Suppressor macrophage treated with lipopolysaccharide for 1 hour (primary cell): ENCODE results near the gene ST7.

ENCODE experiments used
- DNase-seq, 3 donors: peaks; one replicate each; pipeline ENCODE4 v3.0.0-alpha.2; 2020 to 2022

Gene ST7

DNA sequence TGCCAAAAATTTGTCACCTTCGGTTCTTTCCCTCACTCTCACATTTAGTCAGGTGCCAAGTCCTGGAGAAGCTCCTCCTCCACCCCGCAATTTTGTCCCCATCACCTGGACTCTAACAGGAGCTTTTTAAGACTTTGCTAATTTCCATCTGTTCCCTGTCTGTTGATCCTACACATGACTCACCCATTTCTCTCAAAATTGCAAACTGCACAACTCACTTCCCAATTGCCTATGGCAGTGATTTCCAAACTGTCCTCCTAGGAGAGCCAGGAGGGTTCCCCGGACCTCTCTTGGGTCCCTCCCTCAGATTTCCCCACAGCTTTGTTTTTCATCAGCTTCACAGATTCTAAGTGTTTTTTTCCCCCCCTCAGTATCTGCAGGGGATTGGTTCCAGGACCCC, 249.2 kb downstream of the ST7 start:
- DNase-seq, result no peak

DNA sequence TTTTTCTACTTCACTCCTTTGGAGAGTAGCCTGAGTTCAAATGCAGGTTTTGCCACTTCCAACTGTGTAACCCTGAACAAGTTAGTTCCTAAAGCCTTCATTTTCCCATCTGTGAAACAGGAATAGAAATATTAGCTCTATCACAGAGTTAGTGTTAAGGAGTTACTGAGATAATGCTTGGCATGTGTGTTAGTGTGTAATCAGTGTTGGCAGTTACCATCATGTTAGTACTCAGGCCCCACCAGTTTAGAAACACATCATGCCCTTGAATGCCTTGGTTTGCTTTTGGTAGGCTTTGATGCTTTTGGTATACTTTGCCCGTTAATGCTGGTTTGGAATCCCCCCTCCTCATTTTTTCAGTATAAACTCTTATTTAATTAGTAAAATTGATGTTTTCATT, 249.9 kb downstream of the ST7 start:
- DNase-seq, result no peak

- no peak for DNase-seq
Measured at GRCh38 chr7:117205873-117206272, 252.6 kb downstream of the ST7 start.

DNA sequence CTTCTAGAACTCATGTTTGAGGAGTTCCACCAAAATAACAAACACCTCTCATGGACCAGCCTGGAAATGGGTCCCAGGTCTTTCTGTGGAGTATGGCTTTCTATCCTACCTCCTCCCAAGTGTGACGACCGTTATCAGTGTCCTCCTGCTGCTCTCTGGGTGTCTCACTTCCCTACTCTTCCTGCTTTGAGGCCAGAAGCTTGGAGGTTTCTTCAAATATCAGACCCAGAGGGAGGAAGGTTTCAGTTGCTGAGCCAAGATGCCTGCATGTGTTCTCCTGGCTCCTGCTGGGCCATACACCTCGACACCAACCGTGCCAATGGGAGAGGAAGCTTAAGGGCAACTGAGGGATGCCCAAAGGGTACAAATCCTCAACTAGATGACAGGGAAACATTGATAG, 255.0 kb downstream of the ST7 start:
- DNase-seq, result no peak

DNA sequence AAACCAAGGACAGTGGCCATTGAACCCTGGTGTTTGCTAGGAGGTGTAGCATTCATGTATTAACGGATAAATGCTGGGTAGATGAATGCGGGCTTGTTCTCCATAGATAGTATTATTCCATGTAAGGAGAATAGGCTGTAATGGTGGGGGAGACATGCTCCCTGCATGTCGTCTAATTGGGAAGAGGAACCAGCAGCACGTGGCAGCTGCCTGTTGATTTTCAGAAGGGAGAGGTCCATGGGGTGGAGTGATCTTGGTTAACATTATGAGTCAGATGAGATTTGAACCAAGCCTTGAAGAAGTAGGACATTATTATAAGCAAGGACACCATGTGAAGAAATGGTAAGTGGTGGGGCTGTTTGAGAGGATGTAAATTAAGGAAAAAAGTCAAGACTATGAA, 257.1 kb downstream of the ST7 start:
- DNase-seq, result peak in 2 of 3 donors; percentile 4 to 6

GRCh38 chr7:117210908-117211307, 257.6 kb downstream of the ST7 start:
- no peak for DNase-seq

- no peak for DNase-seq
Measured at GRCh38 chr7:117211614-117212013, 258.3 kb downstream of the ST7 start.

DNA sequence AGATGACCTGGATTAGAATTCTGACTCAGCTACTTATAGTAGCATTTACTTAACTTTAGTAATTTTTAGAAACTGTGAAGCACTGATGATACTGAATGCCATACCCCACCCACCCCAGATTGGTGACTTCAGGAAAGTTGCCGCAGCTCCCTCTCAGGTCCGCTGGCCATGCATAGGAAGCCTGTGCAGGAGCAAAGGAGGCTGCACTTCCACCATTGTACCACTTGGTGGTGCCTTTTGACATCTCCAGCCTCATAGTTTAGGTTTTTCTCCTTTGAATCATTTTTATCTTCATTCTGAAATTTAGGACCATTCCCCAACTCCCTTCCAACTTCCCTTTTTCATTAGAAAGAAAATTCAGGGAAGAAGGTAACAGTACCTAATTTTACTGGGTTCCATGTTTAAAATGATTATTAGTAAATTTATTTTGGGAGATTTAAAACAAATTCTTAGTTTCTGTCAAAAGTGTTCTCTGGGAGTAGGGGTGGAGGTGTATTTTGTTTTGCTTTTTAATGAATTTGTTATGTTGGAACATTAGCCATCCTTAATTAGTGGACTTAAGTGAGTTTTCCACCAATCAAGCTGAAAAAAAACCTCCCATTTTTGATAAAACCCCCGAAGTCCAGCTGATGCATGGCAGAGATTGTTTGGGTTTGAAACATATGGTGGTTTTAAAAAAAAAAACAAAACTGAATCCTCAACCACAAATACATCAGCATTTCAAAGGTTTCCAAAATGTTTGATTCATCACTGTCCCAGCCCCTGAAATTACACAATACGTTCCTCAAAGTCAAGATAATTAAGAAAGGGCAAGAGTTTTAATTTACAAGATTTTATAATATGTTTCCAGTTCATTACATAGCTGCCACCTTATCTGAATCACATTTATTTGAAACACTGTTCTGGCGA, 259.9 kb downstream of the ST7 start:
- DNase-seq, result peak; percentile 62 to 72 (median 70)

- DNase-seq, result no peak
Measured at GRCh38 chr7:117216010-117216409, 262.7 kb downstream of the ST7 start.

GRCh38 chr7:117216436-117217069, 263.3 kb downstream of the ST7 start:
- DNase-seq, result no peak

DNA sequence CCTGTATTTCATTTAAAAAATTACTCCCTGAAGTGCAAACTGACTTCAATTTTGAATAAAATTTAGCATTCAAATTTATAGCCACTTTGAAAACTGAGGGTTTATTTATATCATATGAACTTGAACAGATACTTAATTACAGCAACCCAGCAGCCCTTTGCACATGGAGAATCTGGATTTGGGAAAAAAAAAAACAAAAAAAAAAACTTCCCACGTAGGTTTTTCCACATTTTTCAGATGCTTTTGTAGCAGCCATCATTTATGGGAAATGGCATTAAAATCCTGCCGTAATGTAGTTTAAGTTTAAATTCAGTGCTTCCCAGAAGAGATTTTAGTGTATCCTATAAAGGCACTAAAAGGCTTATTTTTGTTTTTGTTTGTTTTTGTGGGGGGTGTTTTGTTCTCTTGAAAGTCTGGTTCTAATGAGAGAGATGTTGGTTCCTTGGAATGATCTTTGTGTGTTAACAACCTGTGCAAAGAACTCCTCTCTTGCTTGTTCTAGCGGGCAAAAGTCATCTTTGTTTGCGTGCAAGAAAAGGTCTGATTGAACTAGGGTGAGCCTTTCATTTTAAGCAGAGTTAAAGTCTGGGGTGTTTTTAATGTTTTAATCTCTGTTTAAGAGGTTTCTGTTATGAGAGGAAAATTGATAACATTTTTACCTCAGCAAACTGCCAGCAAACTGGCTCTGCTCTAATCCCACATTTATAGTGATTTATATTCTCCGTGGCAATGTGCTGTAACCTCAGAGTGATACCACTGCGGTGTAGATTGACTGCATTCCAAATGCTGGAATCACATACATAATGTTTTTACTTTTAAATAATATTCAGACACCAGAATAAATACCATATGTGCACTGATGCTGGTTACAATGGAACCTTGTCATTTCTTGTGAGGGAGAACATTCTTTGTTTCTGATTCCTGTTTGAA, 264.1 kb downstream of the ST7 start:
- DNase-seq, result no peak

GRCh38 chr7:117218700-117219099, 265.4 kb downstream of the ST7 start:
- DNase-seq, result no peak

- peak; percentile 8 to 32 (median 27) for DNase-seq
Measured at GRCh38 chr7:117219485-117219884, 266.2 kb downstream of the ST7 start.

DNA sequence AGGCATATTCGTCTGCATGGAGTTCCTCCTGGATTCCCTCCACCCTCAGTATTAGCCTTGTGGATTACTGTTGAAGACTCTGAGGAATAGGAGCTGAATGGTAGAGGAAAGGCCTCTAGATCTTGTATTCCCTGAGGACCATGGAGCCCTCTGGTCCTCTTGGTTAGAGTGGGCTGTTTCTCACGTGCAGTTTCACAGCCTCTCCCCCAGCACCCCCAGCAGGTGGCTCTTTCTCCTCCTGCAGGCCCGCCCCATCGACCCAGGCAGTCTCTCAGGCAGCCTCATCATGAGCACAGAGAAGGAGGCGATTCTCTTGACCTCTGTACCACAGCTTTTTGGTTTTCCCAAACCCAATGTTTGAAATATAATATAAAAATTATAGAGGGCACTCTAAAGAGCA, 267.5 kb downstream of the ST7 start:
- no peak for DNase-seq

DNA sequence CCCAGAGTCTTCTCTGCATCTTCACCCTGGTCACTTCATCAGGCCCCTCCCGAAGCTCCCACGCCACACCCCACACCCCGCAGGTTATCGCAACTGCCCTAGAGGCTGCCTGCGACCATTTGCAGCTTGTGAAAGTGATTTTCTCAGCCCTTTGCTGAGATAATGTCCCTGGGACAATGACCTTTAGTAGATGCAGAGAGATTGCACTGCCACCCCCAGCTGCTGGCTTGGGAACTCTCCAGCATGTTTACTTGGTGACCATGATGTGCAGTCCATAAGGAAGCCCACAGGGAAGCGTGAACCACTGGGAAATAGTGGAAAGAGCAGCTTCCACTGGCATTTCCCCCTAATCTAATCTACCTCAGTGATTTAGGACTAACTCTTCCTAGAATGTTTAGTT, 272.2 kb downstream of the ST7 start:
- no peak for DNase-seq

GRCh38 chr7:117227091-117227490, 273.8 kb downstream of the ST7 start:
- no peak for DNase-seq

GRCh38 chr7:117229350-117229749, 276.0 kb downstream of the ST7 start:
- no peak for DNase-seq

DNA sequence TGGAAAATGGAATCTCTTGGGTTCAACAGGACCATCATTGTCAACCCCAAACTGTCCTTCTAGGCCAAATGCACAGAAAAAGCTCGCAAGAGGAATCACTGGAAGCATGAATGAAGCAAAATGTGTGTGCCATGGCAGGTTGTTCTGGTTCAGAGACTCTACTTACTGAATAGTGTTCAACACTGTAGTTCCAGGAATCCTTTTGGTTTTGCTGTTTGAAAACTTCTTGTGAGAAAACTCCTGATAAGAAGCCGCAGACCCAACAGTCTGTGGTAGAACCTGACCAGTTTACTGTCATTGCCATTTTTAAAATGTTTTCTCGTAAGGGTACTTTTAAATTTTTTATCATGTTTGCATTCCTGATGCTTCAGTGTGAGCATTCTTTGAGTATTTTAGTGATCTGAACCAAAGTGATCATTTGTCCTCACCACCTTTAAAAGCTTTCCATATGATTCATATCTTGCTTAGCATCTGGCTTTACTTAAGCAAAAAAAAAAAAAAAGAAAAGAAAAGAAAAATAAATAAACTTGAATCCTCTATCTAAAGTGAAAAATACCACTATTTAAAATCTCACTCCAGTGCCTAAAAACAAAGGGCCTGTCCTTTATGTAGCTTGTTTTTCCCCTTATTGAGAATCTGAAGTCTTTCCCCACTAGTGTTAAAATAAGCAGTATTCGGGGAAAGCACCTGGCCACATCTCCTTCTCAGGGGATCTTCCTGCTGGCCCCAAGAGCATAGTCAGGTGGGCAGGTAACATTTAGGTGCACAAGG, 277.2 kb downstream of the ST7 start:
- DNase-seq, result no peak

- no peak for DNase-seq
Measured at GRCh38 chr7:117231047-117231359, 277.7 kb downstream of the ST7 start.

DNA sequence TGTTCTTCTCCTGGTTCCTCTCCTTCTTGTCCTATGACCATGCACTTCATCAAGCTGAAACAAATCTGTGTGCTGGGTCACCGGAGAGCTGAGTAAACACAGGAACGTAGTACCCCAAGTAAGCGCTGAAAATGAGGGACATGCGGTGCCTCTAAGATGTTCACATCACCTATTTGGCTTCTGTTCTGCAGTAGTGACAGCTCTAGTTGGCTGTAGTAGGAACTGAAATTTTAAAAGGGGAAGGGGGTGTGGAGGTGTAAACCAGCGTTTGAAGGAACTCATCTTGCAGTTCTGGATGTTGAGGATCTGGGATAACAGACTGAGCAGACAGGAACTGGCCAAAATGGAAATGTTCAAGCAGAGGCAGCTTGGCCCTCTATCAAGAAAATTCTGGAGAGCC, 284.3 kb downstream of the ST7 start:
- no peak for DNase-seq

GRCh38 chr7:117238472-117238871, 285.2 kb downstream of the ST7 start:
- DNase-seq, result no peak

DNA sequence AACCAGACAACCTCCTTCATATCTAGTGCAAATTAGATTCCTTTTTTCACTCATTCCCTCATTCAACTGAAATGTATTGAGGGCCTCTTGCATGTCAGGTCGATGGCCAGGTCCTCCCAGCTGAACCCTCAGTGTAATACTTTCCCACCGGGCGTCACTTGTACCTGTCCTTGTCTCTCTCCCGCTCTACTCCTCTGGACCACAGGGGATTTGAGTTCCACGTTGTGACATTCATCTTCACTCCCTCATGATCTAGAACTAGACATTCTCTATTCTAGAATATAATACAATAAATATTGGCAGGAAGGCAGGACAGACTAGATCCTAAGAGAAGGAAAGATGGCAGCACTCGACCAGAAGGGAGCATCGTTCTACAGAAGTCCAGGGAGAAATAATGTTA, 285.6 kb downstream of the ST7 start:
- DNase-seq, result no peak

DNA sequence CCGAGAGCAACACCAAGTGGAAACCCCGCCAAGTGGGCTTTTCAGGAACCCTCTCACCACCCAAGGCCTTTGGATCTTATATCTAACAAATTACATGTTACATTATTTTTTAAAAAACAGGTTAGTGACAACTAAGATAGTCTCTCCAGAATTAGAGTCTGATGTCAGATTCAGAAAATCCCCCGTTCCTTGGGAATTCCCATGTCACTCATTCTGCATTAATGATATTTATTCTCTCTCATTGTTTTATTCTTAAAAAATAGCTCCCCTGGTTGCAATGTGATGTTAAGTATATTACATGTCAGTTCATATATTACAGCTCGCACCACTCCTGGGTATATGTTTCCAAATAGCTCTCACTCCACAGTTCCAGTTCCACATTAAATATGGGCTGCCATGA, 287.8 kb downstream of the ST7 start:
- DNase-seq, result no peak
